GM18519 (cell line): ENCODE data around the gene PDIA6.
"Not testable (repeated sequence)": the region's sequence is repeated elsewhere in the genome, so short reads cannot be mapped to it uniquely, and the experiment has no call there.

Source experiments
- ATAC-seq: cut with Tn5 transposase; IDR thresholded peaks from one replicate; pipeline ENCODE4 v1.9.1; 2021; ENCODE audit warnings: mild to moderate bottlenecking, moderate library complexity; ENCODE audit not compliant: unreplicated experiment, low FRiP score

Gene PDIA6

DNA sequence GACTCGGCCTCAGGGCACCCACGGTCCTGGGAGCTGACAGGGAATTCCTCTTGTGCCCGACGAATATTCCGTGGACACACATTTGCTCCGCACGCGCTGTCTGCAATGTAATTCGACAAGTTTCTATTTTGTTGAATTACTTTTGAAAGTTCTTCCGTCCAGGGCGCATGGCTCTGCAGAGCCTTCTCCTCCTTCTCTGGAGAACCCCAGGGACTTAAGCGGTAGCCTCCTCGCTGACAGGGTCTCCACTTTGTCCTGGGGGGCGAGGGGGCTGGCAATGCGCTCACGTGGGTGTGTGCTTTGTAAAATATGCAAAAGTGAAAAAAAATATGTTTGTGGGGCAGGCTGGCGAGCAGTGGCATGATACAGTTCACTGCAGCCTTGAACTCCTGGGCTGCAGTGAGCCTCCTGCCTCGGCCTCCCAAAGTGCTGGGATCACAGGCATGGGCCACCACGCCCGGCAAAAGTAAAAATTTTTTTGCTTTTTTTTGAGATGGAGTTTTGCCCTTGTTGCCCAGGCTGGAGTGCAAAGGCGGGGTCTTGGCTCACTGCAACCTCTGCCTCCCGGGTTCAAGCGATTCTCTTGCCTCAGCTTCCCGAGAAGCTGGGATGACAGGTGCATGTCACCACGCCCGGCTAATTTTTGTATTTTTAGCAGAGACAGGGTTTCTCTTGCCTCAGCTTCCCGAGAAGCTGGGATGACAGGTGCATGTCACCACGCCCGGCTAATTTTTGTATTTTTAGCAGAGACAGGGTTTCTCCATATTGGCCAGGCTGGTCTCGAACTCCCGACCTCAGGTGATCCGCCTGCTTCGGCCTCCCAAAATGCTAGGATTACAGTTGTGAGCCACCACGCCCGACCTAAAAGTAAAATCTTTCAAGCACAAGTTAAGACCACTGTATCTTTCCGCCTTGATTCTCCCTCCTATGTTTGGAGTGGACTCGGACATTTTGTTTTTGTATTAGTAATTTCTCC, 866 bp upstream of the PDIA6 start:
- not testable (repeated sequence) for ATAC-seq

DNA sequence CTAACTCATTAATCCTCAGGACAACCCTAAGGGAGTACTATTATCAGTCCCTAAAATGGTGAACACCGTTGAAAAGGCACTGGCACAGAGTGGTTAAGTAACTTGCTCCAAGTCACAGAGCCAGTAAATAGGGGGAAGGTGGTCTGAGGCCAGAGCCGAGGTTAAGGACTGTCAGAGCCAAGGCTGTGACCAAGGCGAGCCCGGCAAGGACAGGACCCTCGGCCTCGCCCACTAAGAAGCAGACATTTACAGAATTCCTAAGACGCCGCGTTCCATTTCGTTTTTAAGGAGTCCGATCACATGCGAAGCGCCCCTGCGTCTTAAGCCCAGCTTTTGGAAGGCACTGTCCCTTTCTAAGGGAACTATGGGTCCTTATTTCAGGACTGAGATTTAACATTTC, 1.1 kb downstream of the PDIA6 start:
- no peak for ATAC-seq

DNA sequence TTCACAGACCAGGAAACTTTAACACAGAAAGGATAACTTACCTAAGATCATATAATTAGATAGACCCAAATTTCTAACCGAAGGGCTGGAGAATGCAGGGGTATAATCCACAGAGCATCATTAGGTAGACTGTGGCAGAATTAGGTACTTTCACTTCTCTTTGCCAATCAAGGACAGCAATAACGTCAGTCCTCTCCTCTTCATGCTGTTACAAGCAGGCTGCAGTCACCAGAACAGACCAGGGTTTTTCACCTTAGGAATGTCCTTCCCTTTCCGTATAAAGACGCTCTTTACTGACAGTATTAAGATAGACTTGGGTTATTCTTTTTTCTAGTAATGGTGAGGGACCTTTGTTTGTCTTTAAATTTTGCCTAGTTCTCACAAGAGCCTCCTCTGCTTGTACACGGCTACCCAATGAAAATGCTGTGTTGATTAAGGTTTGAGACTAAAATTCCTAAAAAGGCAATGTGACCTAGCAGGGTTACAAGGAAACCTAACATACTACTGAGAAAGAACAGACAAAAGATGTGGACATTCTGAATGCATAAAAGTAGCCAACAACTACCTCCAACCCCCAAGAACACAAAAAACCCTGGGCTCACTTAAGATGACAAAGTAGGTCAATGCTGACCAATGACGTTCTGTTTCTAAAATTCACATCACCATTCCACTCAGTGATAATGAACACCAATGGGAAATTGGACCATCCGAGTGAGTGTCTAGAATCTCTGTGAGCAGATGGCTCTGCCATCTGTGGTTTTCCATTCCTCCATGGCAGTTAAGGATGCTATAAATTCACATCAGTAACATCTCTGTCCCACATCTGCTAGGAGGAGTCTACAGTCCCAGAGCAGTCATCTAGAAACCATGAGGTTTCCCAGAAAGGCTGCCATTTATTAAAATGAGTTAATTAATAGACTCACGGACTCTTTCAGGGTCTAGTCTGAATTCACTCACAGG, 2.1 kb downstream of the PDIA6 start:
- ATAC-seq: peak; percentile 33

DNA sequence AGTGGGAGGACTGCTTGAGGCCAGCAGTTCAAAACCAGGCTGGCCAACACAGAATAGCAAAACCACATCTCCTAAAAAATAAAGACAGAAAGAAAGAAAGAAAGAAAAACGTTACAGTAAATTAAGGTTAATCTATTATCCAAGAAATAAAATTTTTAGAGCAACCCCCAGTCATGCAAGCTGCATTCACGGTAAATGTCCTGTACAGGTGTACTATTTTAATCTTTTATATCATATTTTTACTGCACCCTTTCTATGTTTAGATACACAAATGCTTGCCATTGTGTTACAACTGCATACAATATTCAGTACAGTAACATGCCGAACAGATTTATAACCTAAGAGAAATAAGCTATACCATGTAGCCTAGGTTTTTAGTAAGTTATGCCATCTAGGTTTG, 6.0 kb downstream of the PDIA6 start:
- no peak for ATAC-seq

DNA sequence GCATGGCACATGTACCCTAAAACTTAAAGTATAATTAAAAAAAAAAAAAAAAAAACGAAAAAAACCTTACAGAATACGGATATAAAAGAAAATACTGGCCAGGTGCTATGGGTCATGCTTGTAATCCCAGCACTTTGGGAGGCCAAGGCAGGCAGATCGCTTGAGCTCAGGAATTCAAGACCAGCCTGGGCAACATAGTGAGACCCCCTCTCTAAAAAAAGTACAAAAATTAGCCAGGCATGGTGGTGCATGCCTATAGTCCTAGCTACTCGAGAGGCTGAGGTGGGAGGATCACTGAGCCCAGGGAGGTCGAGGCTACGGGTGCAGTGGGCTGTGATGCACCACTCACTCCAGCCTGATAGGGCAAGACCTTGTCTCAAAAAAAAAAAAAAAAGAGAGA, 6.6 kb downstream of the PDIA6 start:
- not testable (repeated sequence) for ATAC-seq

DNA sequence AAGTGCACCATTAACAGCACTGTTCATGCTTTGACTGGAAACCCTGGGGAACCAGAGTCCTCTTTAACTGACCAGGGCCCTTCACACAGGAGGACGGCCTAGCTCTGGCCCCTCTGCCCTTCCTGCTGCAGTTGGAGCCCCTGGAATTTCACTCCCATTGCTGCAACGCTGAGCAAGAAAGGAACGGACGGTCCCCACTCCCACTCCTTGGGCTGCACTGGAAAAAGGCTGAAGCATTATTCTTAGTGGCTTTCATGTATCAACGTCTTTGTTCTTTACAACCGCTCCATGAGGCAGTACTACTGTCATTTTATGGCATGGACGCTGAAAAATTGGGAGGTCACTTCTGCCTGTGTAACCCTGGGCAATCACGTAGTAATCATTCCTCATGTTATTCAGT, 9.9 kb downstream of the PDIA6 start:
- no peak for ATAC-seq

DNA sequence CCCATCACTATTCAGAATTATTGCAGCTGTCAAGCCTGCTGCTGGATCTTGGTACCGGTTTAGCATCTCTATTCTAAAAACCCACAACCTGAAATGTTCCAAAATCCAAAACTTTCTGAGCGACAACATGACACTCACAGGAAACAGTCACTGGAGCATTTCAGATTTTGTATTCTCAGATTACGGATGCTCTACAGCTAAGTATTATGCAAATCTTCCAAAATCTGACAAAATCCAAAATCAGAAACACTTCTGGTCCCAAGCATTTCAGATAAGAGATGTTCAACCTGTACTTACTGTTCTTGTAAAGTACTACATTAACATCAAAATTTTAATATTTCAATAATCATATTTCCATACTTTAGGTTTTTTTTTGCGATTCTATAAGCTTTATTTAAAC, 12.4 kb downstream of the PDIA6 start:
- ATAC-seq: no peak

DNA sequence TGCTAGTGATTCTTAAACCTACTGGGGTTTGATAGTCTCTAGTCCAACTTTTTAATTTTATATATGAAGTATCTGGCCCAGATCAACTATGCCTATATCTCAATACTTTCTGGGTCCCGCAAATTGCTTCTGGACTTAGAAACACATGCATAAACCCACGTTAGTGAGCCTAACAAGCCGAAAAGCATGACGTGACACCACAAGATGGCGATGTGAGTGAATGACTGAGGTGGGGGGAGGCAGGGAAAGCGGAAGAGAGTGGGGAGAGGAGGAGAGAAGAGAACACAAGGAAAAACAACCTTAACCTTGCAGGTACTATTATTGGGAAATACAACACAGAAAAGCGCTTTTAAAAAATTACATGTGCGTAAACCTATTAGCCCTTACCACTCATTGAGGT, 13.8 kb downstream of the PDIA6 start:
- no peak for ATAC-seq

DNA sequence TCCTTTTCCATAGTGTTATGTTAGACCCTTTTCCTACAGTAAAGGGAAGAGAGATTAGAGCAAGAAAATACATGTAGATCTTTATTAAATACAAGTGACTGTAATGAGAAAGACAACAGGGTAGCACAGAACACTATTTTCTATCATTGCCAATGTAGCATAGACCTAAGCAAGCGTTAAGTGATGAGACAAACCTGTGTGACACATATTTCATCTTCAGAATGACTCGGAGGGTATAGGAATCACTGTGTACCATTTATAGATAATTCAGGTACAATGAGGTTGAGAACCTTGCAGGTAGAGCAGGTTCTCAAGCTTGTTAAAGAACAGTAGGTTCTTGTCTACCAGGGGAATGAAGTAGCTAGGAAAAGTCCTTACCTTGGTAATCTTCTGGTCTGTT, 15.9 kb downstream of the PDIA6 start:
- ATAC-seq: no peak

DNA sequence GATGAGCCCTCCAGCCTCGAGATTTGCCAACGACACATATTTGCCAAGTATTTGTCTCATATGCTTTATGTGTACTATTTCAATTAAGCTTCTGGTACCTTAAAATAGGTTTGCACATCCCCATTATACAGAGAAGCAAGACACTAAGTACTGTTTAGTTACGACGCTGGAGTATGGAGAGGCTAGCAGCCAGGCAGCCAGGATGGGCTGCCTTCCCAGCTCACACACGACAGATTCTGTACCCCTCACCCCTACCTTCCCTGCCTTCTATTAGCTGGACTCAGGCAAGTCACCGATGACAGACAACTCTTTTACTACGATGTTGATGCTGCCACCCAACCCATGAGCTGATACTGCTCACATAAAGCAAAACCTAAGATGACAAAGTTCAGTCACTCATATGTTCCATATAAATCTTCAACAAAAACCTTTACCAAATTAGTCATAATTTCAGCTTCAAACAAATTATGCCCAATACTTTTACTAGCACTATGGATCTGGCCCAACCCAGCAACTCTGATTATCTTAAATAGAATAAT, 17.0 kb downstream of the PDIA6 start:
- ATAC-seq: no peak

DNA sequence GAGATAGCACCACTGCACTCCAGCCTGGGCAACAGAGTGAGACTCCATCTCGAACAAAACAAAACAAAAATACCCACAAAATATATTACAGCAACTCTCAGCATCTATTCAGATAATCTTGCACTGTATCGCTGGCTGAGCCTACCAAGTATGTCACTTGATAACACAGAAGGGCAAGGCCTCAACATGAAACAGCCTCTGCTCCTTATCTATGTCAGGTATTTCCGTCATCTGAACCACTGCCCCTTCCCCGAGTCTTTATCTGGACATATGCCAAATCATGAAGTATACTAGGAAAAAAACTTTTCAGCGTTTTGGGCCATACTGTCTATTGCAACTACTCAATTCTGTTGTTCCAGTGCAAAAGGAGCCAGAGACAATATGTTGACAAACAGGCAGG, 17.7 kb downstream of the PDIA6 start:
- ATAC-seq: no peak

DNA sequence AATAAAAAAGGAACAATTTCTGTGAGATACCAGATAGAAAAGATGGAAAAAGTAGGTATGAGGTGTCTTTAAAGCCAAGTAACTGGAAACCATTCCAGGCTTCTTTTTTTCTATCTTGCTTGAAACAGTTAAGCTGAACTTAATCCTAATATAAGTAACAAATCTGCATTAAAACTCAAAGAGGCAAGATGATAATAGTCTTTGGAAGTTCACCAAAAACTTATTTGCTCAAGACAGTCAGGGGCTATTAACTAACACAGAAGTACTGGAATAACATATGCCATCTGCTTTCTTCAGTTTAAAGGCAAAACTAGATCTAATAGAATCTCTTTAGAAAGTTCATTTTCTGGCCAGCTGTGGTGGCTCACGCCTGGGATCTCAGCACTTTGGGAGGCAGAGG, 18.8 kb downstream of the PDIA6 start:
- ATAC-seq: no peak

DNA sequence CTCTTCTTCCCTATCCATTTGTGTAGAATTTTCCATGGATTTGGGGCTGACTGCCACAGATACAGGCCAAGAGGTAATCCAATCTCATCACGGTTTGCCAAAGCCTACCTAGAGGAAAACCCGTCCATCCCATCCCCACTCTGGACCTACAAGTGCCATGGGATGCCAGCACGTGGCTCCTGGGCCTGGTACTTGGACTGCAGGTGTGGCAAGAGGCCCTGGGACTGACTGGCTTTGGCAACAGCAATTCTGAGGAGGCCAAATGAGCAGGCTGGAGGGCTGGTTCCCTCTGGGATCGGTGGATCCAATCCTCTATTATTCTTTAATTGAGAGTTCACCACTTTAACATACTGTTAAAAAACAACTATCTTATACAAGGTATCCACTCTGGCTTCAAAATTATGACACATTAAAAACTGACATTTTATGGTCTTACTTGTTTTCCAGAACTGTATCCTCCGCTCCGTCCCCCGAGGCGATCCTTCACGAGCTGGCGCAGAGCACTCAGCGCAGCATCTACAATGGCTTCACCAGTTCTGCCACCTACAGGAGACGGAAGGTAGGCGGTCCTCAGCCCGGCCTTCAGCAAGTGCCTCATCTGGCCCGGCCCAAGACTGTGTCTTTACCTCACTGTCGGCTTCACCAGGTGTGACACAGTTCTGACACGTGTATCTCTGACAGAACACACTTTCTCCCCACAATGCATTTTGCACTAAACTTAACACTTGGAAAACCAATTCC, 19.8 kb downstream of the PDIA6 start:
- ATAC-seq: no peak

DNA sequence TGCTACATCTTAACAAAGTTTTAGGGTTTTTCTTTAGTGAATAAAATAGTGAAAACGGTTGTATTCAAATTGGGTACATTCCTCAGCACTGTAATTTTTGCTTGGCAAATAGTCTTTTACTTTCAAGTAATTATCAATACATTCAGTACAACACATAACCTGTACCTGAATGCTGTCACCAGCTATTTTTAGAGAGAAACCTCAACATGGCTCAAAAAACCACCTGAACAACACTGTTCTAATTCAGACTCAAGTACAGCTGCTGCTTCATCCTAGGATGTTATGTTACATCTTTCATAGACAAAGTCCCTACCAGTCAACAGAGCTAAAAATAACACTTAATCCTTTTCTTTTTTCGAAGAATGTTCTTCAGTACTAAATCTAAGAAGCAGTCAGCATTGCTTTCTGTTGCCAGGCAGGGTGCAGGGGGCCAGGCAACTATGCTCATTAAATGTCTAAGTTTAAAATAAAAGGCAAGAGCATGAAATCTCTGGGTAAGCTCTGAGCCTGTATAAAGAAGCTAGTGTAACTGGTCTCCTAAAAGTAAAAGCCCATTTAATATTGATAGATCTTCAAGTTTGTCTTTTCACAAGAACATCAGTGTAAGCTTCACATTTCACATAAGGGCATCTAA, 20.5 kb downstream of the PDIA6 start:
- ATAC-seq: no peak

DNA sequence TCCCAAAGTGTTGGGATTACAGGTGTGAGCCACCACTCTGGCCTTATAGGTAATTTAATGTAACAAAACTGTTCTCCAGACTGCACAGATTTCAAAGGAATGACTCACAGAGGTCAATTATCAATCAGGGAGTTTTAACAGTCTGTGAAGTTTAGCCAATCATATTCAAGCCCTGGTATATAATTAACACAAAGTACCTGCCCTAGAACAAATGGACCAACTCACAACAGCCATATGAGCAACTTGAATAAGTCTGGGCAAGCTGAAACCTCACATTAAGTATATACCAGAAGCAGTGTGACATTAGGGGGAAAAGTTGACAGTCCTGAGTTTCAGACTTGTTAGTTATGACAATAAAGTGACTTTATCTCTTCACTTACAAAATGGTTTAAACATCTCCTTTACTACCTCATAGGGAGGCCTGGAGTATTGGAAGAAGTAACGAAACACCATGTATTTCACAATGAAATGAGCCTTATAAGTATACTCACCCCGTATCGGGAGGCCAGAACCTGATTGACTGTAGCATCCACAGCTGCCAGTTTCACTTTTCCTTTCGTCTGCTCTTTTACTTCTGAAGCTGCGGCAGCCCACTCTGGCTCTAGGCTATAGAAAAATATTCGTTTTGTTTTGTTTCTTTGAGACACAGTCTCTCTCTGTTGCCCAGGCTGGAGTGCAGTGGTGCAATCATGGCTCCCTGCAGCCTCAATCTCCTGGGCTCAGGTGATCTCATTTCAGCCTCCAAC, 22.2 kb downstream of the PDIA6 start:
- ATAC-seq: no peak

DNA sequence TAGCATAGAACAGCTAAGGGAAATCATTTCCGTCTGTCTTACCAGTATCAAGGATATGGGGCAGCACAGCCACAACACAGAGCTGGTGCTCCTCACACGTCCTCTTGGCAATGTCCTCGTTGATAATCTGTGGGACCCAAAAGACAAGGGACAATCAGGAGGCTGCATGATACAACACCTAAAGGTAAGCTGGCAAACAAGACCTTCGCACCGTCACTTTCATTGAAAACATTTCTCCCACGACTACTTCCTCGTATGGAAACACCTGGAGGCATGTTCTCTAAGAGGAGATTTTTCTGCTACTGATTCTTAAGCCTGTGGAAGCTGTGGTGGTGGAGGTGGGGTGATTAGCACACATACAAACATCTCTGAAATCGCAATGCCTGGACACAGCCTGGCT, 23.7 kb downstream of the PDIA6 start:
- ATAC-seq: no peak

DNA sequence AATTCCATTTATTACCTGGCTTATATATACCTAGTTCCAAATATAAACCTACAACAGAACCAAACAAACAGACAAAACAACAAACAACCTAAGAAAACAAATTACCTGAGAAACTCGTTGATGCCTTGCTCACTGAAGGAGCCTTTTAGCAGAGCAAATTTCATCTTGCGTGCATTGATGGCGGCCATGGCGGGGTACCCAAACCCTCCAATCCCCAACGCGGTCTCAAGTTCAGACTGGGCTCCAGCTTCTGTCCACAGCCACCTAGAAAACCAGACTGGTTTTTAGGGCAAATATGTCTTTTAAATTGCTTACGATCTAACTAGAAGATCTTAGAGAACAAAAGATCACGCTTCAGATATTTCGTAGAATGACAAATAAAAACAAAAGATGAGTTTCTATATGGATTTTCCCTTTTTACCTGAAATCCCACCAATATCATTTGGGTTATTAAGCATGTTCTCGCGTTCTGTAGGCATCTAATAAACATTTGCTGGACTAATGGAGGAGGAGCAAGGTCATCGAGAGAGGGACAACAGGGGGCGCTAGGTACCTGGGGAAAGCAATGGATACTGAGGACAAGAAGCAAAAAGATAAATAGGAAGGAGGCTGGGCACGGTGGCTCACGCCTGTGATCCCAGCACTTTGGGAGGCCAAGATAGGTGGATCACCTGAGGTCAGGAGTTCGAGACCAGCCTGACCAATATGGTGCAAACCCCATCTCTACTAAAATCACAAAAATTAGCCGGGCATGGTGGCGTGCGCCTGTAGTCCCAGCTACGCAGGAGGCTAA, 25.2 kb downstream of the PDIA6 start:
- no peak for ATAC-seq

DNA sequence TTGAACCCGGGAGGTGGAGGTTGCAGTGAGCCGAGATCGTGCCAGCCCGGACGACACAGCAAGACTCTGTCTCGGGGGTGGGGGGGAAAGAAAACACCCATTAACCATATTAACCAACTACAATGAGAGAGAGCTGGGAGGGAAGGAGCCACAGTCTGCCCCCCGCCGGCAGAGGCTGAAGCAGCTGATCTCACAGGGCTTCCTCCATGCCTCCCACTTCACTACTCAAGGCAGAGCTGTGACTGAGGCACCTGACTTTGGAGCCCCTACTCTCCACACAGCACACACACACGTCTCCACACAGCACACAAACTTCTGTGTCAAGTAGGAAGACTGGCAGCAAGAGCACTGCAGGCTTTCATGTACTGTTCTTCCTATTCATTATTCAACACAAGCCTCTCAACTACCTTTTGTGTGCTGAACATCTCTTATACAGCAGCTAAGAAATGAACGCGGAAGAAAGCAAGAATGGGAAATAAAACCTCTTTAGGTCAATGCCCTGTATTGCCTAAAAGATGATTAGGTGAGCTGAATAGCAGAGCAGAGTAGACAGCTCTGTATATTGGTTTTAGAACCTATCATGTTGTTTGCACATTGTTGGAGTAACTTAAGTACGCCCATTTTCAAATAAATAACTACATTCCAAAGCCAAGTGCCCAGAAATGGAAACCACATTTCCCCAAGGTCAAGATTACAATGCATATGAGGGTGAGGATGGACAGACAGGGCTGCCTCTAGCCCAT, 26.2 kb downstream of the PDIA6 start:
- ATAC-seq: no peak
